HG02588 (cell line): ENCODE measurements around the gene TMEM63B.
"Not testable (repeated sequence)": the region's sequence is repeated elsewhere in the genome, so short reads cannot be mapped to it uniquely, and the experiment has no call there.

Experiments used
- ATAC-seq: cut with Tn5 transposase; IDR thresholded peaks from one replicate; pipeline ENCODE4 v1.9.1; 2021; ENCODE audit warnings: mild to moderate bottlenecking, moderate library complexity; ENCODE audit not compliant: unreplicated experiment

TMEM63B gene

DNA sequence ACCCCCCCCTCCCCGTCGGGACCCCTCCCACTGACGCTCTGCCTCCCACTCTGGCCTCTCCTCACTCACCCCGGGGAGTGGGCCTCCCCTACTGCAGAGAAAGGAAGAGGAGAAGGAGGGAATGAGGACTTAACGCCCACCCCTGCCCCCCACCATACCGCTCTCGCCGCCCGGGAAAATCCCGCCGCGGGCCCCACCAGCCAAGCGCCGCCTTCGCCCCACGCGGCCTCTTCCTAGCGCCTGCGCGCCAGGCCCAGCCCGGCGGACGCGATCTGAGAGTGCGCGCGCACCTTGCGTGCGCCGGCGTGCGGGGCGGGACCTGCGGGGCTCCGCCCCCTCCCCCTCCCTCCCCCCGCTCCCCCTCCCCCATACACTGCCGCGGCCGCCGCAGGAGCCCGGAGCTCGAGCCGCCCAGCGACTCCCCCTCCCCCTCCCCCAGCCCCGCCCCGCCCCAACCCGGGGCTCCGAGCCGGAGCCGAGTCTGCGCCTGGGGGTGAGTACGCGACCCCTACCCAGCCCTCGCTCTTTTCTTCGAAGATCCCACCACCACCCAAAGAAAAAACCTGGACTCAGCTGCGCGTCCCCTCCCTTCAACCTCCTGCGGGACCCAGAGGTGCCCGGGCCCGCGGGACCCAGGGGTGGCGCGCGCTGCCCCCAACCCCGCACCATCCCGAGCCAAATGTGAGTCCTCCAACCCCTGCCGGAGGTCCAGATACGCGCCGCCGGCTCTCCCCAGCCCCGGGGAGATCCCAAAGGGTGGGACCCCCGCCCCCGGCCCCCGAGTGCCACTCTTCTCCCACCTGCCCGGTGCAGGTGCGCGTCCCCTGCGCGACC is at the start of gene TMEM63B, which contains the start of gene MRPL14:
Gene TMEM63B, plus strand, starts transcription at position 369 of the 834 bp plus-strand sequence. CDS start 7,031 bp downstream, outside the sequence.
Gene MRPL14, minus strand, starts transcription at position 267 of the 834 bp plus-strand sequence. CDS start 10,841 bp downstream, outside the sequence.
- ATAC-seq: peak; percentile 64

DNA sequence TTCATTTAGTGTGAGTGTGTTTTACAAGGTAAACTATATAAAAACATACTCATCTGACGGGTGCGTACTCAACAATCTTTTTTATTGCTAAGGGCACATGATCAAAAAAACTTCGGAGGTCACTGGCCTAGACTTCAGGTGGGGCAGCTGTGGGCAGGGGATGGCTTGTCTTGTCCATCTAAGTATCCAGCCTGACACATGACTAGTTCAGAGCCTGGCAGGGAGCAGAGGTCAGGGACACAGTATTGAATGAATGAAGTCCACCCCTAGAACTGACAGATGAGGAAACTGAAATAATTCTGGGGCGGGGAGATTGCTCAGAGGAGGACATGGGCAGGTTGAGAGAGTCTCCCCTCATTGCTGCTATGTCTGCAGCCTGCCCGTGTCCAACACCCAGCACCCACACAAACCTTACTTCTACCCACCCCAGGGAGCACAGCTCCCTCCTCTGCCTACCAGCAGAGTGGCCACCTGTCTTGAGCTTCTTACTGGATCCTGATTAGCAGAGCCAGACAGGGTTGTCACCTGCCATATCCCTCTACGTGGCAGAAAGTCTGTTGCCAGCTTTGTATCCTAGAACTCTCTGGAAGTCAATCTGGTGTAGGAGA is 49.0 kb upstream of the TMEM63B start:
- no peak for ATAC-seq

DNA sequence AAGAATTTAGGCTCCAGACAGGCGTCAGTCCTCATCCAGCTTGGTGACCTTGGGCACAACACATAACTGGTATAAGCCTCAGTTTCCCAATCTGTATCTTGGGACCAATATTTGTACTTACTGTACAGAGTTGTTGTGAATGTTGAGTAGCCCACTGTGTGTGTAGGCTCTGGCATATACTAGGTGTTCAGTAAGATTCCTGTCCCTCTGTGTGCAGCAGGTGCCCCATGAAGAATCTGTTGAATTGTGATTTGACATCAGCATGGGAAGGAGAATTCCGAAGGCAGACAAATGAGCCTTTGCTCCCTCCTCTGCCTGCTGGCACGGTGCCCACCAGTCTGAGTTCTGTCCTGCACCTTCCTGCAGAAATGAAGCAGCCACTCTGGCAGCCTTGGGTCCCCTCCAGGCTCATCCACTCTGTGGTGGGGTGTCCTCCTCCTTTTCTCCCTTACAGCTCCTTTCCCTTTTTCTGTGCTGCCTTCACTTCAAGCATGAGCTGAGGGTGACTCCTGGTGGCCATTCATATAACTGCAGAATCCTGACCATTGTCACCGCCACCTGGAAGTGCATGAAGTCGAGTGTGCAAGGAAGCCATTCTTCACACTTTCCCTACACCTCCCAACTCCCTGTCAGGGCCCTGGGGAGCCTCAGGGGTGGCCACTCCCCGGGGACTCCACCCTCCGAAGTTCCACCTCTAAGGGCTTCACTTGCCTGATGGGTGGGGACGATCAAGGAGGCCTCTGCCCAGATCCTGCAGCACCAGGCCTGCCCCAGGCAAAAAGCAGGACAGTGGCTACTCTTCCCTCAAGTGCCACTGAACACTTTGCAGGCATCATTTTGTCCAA is 48.3 kb upstream of the TMEM63B start:
- ATAC-seq: no peak

DNA sequence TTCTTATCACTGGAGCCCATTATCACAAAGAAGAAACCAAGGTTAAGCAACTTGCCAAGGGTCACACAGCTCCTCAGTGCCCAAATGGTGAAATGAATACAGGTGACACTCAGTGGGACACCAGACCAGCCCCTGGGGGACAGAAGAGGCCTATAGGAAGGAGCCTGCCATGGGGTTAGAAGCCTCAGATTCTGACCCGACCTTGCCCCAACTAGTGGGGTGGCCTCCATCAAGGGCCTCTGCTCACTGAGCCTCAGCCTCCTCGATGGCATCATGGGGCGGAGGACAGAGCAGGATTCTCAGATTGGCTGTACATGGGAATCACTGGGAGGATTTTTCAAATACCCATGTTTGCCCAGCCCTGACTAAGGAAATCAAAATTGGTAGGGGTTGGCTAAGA is 47.7 kb upstream of the TMEM63B start:
- ATAC-seq: no peak

DNA sequence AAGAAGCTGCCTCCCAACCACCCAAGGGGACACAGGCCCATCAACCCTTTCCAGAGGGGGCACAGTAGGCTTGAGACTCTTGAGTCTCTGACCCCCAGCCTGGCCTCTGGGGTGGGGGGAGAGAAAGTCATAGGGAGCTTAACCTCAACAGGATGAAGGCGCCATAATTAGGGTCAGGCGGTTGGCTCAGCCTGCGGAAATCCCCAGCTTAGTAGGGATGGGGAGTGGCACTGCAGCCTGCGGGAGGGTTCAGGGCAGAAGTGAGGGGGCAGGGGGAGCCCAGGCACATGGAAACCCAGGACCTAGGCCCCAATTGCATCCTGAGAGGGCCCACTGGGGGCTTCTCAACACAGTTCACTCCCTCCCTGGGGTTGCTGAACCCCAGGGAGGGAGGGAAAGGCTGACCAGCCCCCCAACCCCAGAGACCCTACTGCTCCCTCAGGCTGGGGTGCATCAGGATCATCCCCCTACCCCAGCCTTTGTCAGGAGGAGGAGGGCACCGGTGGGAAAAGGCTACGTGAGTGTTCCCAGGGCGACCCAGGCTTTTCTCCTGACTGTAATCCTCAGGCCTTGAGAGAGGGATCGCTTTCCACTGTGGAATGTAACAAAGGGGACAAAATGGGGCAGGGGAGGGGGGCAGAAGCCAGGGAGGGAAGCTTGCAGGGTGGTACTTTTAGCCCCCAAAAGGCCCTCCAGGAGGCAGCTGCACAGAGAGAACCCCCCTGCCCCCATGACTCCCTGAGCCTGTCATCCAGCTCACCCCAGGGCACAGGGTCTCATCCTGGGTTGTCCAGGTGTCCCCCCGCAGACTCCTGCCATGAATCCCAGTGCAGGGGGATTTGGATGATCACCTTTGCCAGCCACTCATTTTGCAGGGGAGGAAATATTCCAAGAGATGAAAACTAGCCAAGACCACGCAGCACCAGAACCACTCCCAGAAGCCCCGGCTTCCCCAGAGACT is 46.5 kb upstream of the TMEM63B start:
- ATAC-seq: no peak

DNA sequence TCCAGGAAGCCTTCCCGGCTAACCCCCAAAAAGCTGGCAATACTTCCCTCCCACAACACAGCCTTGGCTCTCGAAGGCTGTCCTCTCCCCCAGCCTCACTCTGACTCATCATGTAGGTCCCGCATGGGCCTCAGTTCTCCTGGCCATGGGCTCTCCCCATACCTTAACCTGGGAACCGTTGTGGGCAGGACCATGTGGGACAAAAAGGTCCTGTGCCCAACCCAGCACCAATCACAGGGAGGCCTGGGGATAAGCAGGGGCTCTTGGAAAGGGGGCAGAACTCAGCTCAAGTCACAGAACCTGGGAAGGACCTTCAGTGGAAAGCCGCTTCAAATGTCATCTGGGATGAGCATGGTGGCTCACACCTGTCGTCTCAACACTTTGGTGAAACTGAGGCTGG is 45.6 kb upstream of the TMEM63B start:
- no peak for ATAC-seq

DNA sequence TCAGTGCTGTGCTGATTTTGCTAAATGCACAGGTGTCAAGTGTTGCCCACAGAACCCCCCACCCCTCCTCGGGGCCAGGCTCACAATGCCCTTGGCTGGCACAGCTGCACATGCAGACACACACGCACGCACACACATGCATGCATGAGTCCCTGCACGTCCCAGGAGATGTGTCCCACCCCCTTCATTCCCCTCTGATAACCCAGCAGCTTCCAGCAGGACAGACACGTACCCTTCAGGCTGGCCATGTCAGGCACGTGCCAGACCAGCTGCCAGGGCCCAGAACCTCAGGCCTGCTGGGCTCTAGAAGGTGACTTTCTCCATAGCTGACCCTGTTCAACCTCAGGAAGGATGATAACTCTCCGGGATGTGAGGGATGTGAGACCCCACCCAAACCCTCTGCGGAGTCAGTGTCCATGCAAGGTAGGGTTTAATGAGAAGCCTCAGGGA is 44.5 kb upstream of the TMEM63B start:
- no peak for ATAC-seq

DNA sequence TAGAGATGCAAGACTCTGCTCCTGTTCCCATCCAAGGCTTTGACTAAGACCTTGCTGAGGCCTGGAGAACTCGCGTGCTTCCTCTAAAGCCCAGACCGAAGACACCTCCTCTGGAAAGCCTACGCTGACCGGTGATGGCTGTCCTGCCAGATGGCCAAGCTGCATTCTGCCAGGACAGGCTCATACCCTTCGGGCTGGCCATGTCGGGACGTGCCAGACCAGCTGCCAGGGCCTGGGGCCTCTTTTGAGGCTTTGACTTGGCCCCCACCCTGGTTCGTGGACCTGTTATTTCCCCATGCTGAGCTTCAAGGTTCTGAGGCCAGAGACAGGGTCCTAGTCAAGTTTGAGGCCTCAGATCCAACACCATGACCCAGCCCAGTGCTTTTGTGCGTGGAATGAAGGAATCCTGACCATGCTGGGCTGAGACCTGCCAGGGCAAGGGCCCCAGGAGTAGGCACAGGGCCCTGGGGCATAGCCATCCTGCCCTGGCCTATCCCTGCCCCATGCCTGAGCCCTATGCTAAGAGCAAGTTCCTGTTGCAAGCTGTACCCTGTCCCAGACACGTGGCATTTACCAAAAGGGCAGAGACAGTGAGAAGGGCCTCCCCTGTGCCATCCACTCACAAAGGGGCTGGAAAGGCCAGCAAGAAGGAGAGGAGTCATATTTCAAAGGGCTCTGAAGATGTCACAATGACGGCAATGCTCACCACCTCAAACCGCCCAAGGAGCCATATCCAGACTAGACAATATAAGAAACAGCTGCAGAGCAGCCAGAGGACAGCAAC is 42.9 kb upstream of the TMEM63B start:
- no peak for ATAC-seq

DNA sequence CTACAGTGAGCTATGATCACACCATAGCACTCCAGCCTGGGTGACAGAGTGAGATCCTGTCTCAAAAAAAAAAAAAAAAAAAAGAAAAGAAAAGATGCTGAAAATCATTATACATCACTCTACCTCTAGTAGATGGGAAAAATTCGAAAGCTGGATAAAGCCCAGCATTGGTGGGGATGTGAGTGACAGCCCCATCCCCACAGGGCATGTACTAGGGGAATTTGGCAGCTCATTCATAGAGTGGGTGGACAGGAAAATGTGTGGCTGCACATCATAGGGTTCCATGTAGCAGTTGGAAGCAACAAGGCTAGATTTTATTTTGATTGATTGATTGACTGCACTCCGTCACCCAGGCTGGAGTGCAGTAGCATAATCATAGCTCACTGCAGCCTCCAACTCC is 42.1 kb upstream of the TMEM63B start:
- ATAC-seq: no peak

DNA sequence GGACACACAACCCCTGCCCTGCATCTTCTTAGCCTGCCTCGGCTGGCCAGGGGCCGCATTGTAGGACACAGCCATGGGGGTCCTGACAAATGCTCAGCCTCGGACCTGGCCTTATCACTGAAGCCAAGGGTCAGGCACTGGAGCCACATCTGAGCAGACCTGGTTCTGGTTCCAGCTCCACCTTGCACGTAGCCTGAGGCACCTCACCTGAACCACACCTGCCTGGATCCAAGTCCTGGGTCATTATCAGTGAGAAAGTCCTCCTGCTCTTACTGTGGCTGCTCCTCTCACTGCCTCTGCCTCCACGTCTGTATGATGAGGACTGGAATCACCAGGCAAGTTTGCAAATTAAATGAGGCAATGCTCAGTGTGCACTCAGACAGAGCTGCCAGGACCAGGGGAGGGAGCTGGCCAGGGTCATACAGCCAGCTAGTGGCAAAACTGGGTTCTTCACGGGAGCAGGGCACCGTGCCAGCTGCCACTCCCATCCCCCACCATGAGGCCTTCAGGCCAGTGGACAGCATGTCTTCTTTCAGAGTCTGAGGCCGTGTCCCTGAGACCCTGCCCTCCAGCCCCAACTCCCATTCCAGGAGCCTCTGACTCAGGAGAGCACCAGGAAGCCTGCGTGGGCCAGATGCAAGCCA is 40.3 kb upstream of the TMEM63B start:
- no peak for ATAC-seq

DNA sequence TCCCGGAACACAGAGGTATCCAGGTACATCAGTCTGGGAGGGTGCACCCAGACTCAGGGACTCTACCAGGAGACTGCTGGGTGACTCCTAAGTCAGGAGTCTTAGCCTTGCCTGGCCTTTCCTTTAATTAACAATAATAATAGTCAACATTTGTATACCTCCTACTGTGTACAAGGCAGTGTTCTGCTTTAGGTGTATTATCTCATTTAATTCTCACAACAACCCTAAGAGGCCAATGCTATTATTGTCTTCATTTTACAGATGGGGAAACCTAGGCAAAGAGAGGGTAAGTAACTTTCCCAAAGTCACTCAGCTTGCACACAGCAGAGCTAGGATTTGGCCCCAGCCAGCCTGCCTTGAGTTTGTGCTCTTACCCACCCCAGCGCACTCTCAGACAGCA is 39.7 kb upstream of the TMEM63B start:
- ATAC-seq: no peak

DNA sequence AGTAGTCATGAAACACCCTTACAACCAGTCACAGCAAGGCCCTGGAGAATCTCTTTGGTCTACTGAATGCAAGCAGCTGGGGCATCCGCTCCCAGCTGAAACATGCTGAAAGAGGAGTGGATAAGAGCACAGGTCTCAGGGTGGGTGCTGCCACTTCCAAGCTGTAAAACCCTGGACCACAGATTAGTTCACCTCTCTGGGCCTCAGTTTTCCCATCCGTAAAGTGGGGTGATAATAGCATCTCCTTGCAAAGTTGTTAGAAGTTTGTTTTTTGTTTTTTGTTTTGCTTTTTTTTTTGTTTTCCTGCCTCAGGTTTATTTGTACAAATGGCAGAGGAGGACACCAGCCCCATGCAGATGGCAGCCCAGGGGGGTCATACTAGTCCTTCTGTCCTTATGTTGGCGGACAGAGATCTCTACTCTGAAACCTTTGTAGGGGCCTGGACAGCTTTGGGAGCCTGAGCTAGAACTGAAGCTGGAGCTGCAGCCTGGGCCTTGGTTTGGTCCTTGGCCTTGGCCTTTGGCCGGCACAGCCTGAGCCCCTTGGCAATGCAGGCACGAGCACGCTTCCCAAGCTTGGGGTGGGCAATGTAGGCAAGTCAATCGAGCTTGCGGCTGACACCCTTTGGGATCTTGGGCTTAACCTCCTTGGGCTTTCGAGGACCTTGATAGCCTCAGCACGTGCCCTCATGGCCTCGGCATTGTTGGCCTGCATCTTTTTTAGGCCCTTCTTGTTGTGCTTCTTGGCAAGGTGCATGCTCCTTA is 38.3 kb upstream of the TMEM63B start:
- ATAC-seq: no peak

DNA sequence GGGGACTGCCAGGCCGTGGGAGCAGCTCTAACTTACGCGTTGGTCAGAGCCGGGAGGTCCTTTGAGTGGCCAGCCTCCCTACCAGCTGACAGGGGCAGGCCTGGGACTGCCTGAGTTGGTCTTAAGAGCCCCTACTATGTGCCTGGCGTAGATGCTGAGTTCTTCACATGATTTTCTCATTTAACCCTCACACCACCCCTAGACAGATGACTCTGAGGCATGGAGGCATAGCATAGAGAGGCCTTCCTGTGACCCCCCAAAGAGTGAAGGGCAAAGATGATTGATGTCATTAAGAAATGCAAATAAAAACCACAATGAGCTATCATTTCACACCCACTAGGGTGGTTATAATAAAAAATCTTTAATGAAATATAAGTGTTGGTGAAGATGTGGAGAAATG is 36.9 kb upstream of the TMEM63B start:
- ATAC-seq: no peak

DNA sequence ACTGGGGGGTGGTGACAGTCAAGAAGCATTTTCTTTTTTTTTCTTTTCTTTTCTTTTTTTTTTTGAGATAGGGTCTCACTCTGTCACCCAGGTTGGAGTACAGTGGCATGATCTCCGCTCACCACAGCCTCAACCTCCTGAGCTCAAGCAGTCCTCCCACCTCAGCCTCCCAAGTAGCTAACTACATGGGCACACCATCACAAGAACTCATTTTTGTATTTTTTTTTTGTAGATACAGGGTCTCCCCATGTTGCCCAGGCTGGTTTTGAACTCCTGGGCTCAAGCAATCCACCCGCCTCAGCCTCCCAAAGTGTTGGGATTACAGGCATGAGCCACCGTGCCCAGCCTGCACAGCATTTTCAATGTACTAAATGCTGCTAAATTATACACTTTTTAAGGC is 36.0 kb upstream of the TMEM63B start:
- not testable (repeated sequence) for ATAC-seq

DNA sequence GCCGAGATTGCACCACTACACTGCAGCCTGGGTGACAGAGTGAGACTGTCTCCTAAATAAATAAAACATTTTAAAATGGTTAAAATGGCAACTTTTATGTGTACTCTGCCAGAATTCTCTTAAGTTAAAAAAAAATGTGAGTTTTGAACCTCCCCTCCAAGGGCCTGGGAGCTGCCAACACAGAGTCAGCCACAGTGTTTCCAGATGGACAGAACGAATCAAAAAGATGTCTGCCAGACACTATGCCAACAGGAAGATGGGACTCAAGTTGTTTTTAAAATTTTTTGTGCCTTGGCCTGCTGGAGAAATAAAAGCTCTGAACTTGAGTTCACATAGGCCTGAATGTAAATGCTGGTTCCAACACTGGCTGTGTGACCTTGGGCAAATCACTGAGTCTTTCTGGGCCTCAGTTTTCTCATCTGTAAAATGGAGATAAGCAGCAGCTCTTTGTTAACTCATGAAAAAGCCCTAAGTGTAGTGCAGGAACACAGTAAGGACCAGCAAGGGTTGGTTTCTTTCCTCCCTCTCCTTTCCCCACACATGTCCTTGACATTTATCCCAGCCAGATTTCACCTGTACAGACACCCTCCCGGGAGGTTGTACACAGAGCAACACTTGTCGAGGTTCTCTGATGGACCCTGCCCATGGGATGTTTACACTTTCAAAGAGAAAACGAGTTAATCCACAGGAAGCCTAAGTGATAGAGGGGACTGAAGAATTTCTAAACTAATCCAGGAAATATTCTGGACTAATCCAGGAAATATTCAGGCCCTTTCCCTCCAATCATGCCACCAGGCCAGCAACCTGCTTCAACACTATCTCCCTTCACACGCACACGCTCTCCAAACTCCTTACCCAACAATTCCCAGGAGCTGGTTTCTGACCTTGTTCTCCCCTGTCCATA is 35.1 kb upstream of the TMEM63B start:
- no peak for ATAC-seq

DNA sequence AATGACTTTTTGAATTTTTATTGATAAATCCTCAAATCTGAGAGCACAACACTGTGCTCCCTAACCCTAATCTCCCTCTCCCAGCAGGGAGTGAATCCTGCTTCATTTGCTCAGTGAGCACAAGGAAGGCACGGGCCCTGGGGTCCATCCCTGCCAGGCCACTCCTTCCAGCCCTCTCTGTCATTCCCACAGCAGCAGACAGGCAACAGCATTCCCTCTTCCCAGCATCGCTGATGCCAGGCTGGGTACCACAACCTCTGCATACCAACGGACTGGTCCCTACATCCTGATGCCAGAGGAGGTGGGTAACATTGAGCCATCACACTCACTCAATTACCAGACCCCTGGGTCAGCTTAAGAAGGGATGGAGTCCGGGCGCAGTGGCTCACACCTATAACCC is 34.3 kb upstream of the TMEM63B start:
- ATAC-seq: no peak

DNA sequence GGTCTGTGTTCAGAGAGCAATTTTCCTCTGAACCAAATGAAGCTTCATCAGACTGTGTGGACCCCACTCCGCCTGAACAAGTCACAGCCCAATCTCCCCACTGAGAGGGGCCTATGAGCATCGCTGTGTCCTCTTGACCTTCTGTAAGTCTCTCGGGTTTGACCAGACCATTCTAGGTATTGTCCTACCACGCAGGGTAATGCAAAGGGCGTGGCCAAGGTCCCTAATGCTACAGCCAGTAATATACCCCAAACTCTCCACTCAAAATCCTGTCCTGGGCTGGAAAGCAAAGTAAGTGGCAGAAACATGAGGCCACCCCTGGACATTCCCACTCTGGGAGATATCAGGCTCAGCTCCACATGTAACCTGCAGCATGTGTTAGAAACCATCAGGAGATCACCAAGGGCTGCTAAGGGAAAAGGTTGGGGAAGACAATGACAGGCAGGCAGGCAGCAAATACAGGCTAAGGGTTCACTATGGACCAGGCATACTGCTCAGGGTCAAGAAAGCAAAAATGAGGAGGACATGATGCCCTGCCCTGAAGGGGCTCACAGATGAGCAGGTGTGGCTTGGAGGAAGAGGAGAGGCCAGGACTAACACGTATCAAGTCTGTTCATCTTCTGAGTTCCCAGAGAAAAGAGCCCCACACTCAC is 33.5 kb upstream of the TMEM63B start:
- ATAC-seq: no peak
